Skeletal muscle satellite cell (primary cell): ENCODE data around the gene DNAJC5. TPM values are rescaled to one million over a fixed set of nuclear protein-coding genes. Genes with fewer than 3 reads are reported as not detected.

ENCODE experiments used
- H3K27me3 ChIP-seq: 2 replicates; pipeline ENCODE4 v1.7.0; 2013; ENCODE audit warnings: low read length; ENCODE audit not compliant: control insufficient read depth, insufficient read depth
- H3K36me3 ChIP-seq: 2 replicates; pipeline ENCODE4 v1.7.0; 2013; ENCODE audit warnings: mild to moderate bottlenecking, control low read depth, low read length; ENCODE audit not compliant: insufficient read depth
- H3K4me1 ChIP-seq: 2 replicates; pipeline ENCODE4 v1.7.0; 2013; ENCODE audit warnings: low read length; ENCODE audit not compliant: control insufficient read depth, insufficient read depth
- H3K4me2 ChIP-seq: 2 replicates; pipeline ENCODE4 v1.7.0; 2013; ENCODE audit warnings: mild to moderate bottlenecking, low read length
- H3K4me3 ChIP-seq: 2 replicates; pipeline ENCODE4 v1.7.0; 2013; ENCODE audit warnings: low read length
- H3K9ac ChIP-seq: 2 replicates; pipeline ENCODE4 v1.7.0; 2013; ENCODE audit warnings: mild to moderate bottlenecking, low read depth, low read length, moderate library complexity
- H3K9me3 ChIP-seq: replicated peaks from 2 replicates; pipeline ENCODE4 v1.7.0; 2013; ENCODE audit warnings: mild to moderate bottlenecking, control low read depth, low read length
- small RNA-seq: library from RNA; depleted of rRNA; stranded (forward); fragments of <200 nt; gene quantifications from one replicate; pipeline ENCODE3, GENCODE V24; 2012

DNAJC5 gene

GRCh38 chr20:63977739-63978276 lies 82.9 kb downstream of the DNAJC5 start:
- Histone ChIP-seq H3K9ac (no peak overlapping the region), H3K36me3 (peaks cover 1% of the 10 kb centered on the region), H3K4me2 (peak overlapping the region; percentile 84), H3K4me3 (no peak overlapping the region), H3K27me3 (no peaks in the 10 kb centered on the region), H3K4me1 (peaks cover 35% of the 10 kb centered on the region), H3K9me3 (no peaks in the 10 kb centered on the region)

GRCh38 chr20:63978319-63979228 lies 83.6 kb downstream of the DNAJC5 start:
- H3K27me3 ChIP-seq: no peaks in the 10 kb centered on the region
- no peaks in the 10 kb centered on the region for H3K9me3 ChIP-seq
- peak overlapping the region; percentile 26 for H3K9ac ChIP-seq
- peak overlapping the region; percentile 84 for H3K4me2 ChIP-seq
- peaks cover 35% of the 10 kb centered on the region for H3K4me1 ChIP-seq
- H3K36me3 ChIP-seq: peaks cover 7% of the 10 kb centered on the region
- peak overlapping the region; percentile 65 for H3K4me3 ChIP-seq

DNA sequence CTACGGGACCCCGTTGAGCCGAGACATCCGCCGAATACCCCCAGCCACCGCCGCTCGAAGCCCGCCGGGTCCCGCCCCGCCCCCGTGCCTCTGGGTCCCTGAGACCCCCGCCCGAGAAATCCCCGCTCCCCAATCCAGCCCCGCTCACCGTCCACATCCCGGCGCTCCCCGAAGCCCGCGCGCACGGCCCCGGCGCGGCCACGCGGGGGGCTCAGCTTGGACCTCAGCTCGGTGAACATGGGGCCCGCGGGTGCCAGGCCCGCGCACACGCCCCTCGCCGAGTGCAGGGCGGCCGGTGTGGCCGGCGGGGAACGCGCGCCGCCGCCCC lies 84.3 kb downstream of the DNAJC5 start:
- no peaks in the 10 kb centered on the region for H3K27me3 ChIP-seq
- H3K36me3 ChIP-seq: peaks cover 7% of the 10 kb centered on the region
- no peaks in the 10 kb centered on the region for H3K9me3 ChIP-seq
- peak overlapping the region; percentile 65 for H3K4me3 ChIP-seq
- H3K4me1 ChIP-seq: peaks cover 35% of the 10 kb centered on the region
- peak overlapping the region; percentile 26 for H3K9ac ChIP-seq
- peak overlapping the region; percentile 84 for H3K4me2 ChIP-seq

- Histone ChIP-seq H3K36me3 (peaks cover 11% of the 10 kb centered on the region), H3K4me3 (peak within 1 kb of the TSS; percentile 87), H3K4me1 (peaks cover 35% of the 10 kb centered on the region)
These were observed 84.8 kb downstream of the DNAJC5 start, which contains the start of gene SAMD10 for GRCh38 chr20:63979557-63980316. TSS of gene SAMD10 (minus strand) at chr20:63979642. CDS start at chr20:63979467, 175 bp downstream.

DNA sequence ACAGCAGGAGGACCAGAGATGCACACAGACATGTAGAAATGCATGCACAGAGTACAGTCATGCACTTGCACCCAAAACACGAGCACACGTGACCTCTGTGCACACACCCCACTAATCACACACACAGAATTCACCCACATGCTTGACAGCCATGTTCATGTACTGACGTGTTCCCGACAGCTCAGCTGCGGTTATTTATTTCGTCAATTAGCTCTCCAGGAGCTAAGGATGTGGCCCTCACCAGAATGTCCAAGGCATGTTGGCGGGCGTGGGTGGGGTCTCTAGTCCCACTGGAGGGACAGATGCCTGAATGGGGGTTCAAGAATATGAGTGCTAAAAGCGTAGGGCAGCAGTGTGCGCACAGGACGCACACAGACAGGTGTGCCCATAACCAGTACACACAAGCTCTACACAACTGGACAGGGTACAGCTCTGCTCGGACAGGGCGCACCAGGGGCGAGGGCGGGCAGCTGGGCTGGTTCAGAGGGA lies 85.4 kb downstream of the DNAJC5 start:
- no peaks in the 10 kb centered on the region for H3K9me3 ChIP-seq
- H3K27me3 ChIP-seq: no peaks in the 10 kb centered on the region
- peak overlapping the region; percentile 87 for H3K4me3 ChIP-seq
- H3K4me2 ChIP-seq: peak overlapping the region; percentile 84
- peak overlapping the region; percentile 92 for H3K9ac ChIP-seq
- peaks cover 17% of the 10 kb centered on the region for H3K36me3 ChIP-seq
- H3K4me1 ChIP-seq: peaks cover 35% of the 10 kb centered on the region

More at GRCh38 chr20:63979557-63980316, 84.8 kb downstream of the DNAJC5 start, which contains the start of gene SAMD10:
- H3K4me2 ChIP-seq: peak within 1 kb of the TSS; percentile 84
- H3K9ac ChIP-seq: peak within 1 kb of the TSS; percentile 92
- H3K9me3 ChIP-seq: no peaks in the 10 kb centered on the region
- H3K27me3 ChIP-seq: no peaks in the 10 kb centered on the region

DNA sequence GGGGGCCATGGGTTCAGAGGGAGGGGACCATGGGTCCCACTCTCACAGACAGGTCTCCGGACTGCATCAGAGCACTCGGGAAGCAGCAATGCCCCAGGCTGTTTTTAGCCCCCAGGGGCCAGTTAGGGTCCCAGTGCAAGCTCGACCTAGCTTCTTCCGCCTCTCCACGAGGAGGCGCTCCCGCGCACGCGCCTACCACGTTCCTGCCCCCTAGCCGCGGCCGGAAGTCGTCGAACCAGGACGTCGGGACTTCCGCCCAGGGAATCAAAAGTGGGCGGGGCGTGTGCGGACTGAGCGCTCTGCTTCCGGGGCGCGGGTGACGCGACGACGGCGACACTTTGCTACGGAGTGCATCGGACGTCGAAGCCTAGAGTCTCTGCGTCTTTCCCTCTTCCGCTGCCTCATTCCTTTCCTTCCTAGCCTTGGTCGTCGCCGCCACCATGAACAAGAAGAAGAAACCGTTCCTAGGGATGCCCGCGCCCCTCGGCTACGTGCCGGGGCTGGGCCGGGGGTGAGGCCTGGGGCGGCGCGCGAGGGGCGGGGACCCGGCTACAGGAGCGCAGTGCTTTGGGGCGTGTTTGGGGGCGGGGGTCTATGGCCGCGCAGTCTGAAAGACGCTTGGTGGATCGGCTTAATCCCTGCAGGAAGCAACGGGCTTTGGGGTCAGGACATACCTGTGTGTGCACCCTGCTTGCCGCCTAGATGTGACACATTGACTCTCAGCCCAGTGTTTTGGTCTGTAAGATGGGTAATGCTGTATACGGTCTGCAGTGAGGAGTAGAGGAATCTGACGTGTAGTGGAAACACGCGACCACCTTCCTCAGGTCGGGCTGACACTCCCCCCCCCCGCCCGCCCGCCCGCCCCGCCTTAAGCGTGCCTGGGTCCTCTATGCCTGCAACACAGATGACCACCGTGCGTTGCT lies 86.1 kb downstream of the DNAJC5 start, which contains the start of gene PRPF6:
TSS of gene PRPF6 (plus strand) at position 327 of the 923 bp plus-strand sequence. CDS start at position 441, 114 bp downstream.
- no peaks in the 10 kb centered on the region for H3K27me3 ChIP-seq
- peaks cover 24% of the 10 kb centered on the region for H3K36me3 ChIP-seq
- peaks cover 35% of the 10 kb centered on the region for H3K4me1 ChIP-seq
- H3K4me2 ChIP-seq: peak within 1 kb of the TSS; percentile 84
- H3K4me3 ChIP-seq: peak within 1 kb of the TSS; percentile 87
- no peaks in the 10 kb centered on the region for H3K9me3 ChIP-seq
- peak within 1 kb of the TSS; percentile 92 for H3K9ac ChIP-seq

- Histone ChIP-seq H3K4me1 (peaks cover 29% of the 10 kb centered on the region), H3K9ac (no peak overlapping the region), H3K4me3 (no peak overlapping the region), H3K9me3 (no peaks in the 10 kb centered on the region), H3K27me3 (no peaks in the 10 kb centered on the region), H3K4me2 (no peak overlapping the region), H3K36me3 (peaks cover 26% of the 10 kb centered on the region)
These were observed 88.0 kb downstream of the DNAJC5 start for GRCh38 chr20:63982937-63983336.

Small RNA genes lying within 50 kb of the gene (small RNA-seq; reads per million reads assigned to genes)
- gene MIR647 (not detected), gene MIR941-2 (not detected), gene MIR941-4 (not detected), gene MIR941-5 (not detected), gene RNU1-134P (10.0 reads per million, percentile 91 among the genes with 10 or more reads in this experiment)
